Measurements from ENCODE around the gene KCNB1. TPM values are rescaled to one million over a fixed set of nuclear protein-coding genes. Genes with fewer than 3 reads are reported as not detected.

KCNB1 gene
- total RNA-seq, 1 experiment from 2014 or later, result 0.68 TPM

GRCh38 chr20:49386848-49387580, 95.5 kb downstream of the KCNB1 start:
- H3K36me3 Mint-ChIP-seq (ENCODE audit: insufficient read depth in 1 of 3, low read depth in 3 of 3), result no peaks in the 10 kb centered on the region
- peaks cover 5% of the 10 kb centered on the region for H3K27me3 Mint-ChIP-seq (ENCODE audit: low read depth)

More at GRCh38 chr20:49386848-49387580, 95.5 kb downstream of the KCNB1 start:
- no peaks in the 10 kb centered on the region for H4K20me1 ChIP-seq (ENCODE audit: control insufficient read depth, insufficient read depth, insufficient read length)
- H3K4me2 ChIP-seq (ENCODE audit: insufficient read depth, insufficient read length, low read length), result no peak overlapping the region
- TF ChIP-seq CTCF (conservative IDR thresholded peaks at IDR 0.05), result no peak
- H2BK12ac ChIP-seq (ENCODE audit: insufficient read length, low read depth, low read length), result no peak overlapping the region
- H2AFZ ChIP-seq (ENCODE audit: low read length), result no peak overlapping the region
- H3K27ac ChIP-seq (ENCODE audit: insufficient read length, low read depth, low read length), result no peak overlapping the region
- H2BK5ac ChIP-seq (ENCODE audit: insufficient read length, low read length), result no peak overlapping the region
- no peak overlapping the region for H3K18ac ChIP-seq (ENCODE audit: insufficient read length, low read depth, low read length)
- no peak overlapping the region for H2BK15ac ChIP-seq (ENCODE audit: low read depth, low read length)
- H2AK5ac ChIP-seq (ENCODE audit: insufficient read length, low read length), result no peak overlapping the region
- H3K9me3 ChIP-seq (ENCODE audit: control insufficient read depth, low read depth, low read length), result no peaks in the 10 kb centered on the region
- no peak overlapping the region for H2BK120ac ChIP-seq (ENCODE audit: low read depth, low read length, poor library complexity, severe bottlenecking)
- Mint-ChIP-seq H3K9me3 (peaks cover 0 to 3% of the 10 kb centered on the region in 2 experiments; a peak in 1 of 5 replicates), H3K4me3 (no peak overlapping the region), H3K27ac (no peak overlapping the region; a peak in 1 of 7 replicates), H3K4me1 (peaks cover 11 to 30% of the 10 kb centered on the region in 2 experiments; a peak in 3 of 4 replicates)
- H4K8ac ChIP-seq (replicated peaks; ENCODE audit: insufficient read length, low read depth, low read length), result no peak overlapping the region
- no peaks in the 10 kb centered on the region for H3K79me2 ChIP-seq (ENCODE audit: insufficient read depth, low read length)
- no peak overlapping the region for H2BK20ac ChIP-seq (ENCODE audit: low read depth, low read length, poor library complexity, severe bottlenecking)
- no peaks in the 10 kb centered on the region for H3K27me3 ChIP-seq (ENCODE audit: insufficient read depth, low read length)
- no peak overlapping the region for H3K9ac ChIP-seq (ENCODE audit: extremely low read depth, insufficient read length, low read length)
- H3K79me1 ChIP-seq (ENCODE audit: insufficient read depth, low read depth, low read length, poor library complexity, severe bottlenecking), result no peaks in the 10 kb centered on the region
- H3K23me2 ChIP-seq (ENCODE audit: insufficient read length, low read depth, low read length, poor library complexity, severe bottlenecking), result no peaks in the 10 kb centered on the region
- DNase-seq, result no peak
- H3K23ac ChIP-seq (ENCODE audit: insufficient read length, low read depth, low read length), result no peak overlapping the region
- WGBS (ENCODE audit: extremely low coverage, insufficient read length, low lambda C conversion rate), result no CpG with 5 or more reads among the region's 6 CpGs
- H3K56ac ChIP-seq (ENCODE audit: insufficient read length, low read depth, low read length), result no peak overlapping the region
- H3K14ac ChIP-seq (ENCODE audit: insufficient read depth, low read length), result no peak overlapping the region; the same call in 1 of the 2 replicates
- no peaks in the 10 kb centered on the region; the same call in 1 of the 2 replicates for H3K4me1 ChIP-seq (ENCODE audit: insufficient read depth, low read length)
- H3K4ac ChIP-seq (ENCODE audit: low read depth, low read length), result no peak overlapping the region
- no peak overlapping the region for H4K91ac ChIP-seq (ENCODE audit: insufficient read length, low read depth, low read length)
- no peak overlapping the region for H4K5ac ChIP-seq (ENCODE audit: insufficient read length, low read depth, low read length)
- H3T11ph ChIP-seq (ENCODE audit: low read length), result no peak overlapping the region

All from H9 (cell line).